Fibroblast of mammary gland (primary cell): ENCODE data around the gene OPN4.

Source experiments
- DNase-seq: peaks from one replicate; pipeline ENCODE4 v3.0.0-alpha.2; 2010; ENCODE audit warnings: low read depth
- H3K4me3 ChIP-seq: 2 replicates; pipeline ENCODE4 v1.5.1; 2011; ENCODE audit warnings: low read depth, mild to moderate bottlenecking, low read length, moderate library complexity; ENCODE audit not compliant: control insufficient read depth
- CTCF ChIP-seq: conservative IDR thresholded peaks from 2 replicates; pipeline ENCODE4 v1.5.1; 2011; ENCODE audit warnings: low read depth, low read length, inconsistent platforms; ENCODE audit not compliant: control insufficient read depth, insufficient read depth

The OPN4 gene

GRCh38 chr10:86705139-86705538, 50.8 kb downstream of the OPN4 start:
- H3K4me3 ChIP-seq, result no peak overlapping the region
- no peak for TF ChIP-seq CTCF
- DNase-seq, result no peak

GRCh38 chr10:86705905-86706304, 51.6 kb downstream of the OPN4 start:
- H3K4me3 ChIP-seq, result no peak overlapping the region
- DNase-seq, result no peak
- TF ChIP-seq CTCF, result no peak

GRCh38 chr10:86706401-86706841, 52.1 kb downstream of the OPN4 start:
- TF ChIP-seq CTCF, result no peak
- no peak for DNase-seq
- H3K4me3 ChIP-seq, result no peak overlapping the region

GRCh38 chr10:86706977-86707376, 52.6 kb downstream of the OPN4 start:
- DNase-seq, result no peak
- TF ChIP-seq CTCF, result no peak
- no peak overlapping the region for H3K4me3 ChIP-seq

GRCh38 chr10:86707505-86707904, 53.2 kb downstream of the OPN4 start:
- no peak overlapping the region for H3K4me3 ChIP-seq
- DNase-seq, result no peak
- TF ChIP-seq CTCF, result no peak

GRCh38 chr10:86708068-86708782, 53.9 kb downstream of the OPN4 start:
- TF ChIP-seq CTCF, result no peak
- H3K4me3 ChIP-seq, result no peak overlapping the region
- DNase-seq, result no peak
